OCI-LY7 (cell line): ENCODE results near the gene NEK11.

Experiments used
- CTCF ChIP-seq: fragments of 200-600 bp; sonication (generic); conservative IDR thresholded peaks from 2 replicates; pipeline ENCODE4 v1.5.1; 2014; ENCODE audit warnings: mild to moderate bottlenecking, antibody characterized with exemption, low read length, moderate library complexity, mixed read lengths
- EZH2phosphoT487 ChIP-seq: fragments of 200-600 bp; sonication (generic); IDR thresholded peaks from 2 replicates; pipeline ENCODE4 v1.6.1; 2018; ENCODE audit warnings: low read depth, borderline replicate concordance, mild to moderate bottlenecking, mixed run types, antibody characterized with exemption, low read length, moderate library complexity, mixed read lengths

- TF ChIP-seq CTCF (no peak), EZH2phosphoT487 (no peak)
Measured at GRCh38 chr3:131036200-131036816, 9.6 kb downstream of the NEK11 start.
